Activated gamma-delta T cell treated with anti-CD3 and anti-CD28 coated beads, Interleukin-2, amount 50 U/mL, for 16 hours (primary cell): ENCODE measurements around the gene SATB2.

Source experiments
- DNase-seq: peaks from one replicate; pipeline ENCODE4 v3.0.0-alpha.2; 2020; ENCODE audit warnings: low read depth

SATB2 gene

DNA sequence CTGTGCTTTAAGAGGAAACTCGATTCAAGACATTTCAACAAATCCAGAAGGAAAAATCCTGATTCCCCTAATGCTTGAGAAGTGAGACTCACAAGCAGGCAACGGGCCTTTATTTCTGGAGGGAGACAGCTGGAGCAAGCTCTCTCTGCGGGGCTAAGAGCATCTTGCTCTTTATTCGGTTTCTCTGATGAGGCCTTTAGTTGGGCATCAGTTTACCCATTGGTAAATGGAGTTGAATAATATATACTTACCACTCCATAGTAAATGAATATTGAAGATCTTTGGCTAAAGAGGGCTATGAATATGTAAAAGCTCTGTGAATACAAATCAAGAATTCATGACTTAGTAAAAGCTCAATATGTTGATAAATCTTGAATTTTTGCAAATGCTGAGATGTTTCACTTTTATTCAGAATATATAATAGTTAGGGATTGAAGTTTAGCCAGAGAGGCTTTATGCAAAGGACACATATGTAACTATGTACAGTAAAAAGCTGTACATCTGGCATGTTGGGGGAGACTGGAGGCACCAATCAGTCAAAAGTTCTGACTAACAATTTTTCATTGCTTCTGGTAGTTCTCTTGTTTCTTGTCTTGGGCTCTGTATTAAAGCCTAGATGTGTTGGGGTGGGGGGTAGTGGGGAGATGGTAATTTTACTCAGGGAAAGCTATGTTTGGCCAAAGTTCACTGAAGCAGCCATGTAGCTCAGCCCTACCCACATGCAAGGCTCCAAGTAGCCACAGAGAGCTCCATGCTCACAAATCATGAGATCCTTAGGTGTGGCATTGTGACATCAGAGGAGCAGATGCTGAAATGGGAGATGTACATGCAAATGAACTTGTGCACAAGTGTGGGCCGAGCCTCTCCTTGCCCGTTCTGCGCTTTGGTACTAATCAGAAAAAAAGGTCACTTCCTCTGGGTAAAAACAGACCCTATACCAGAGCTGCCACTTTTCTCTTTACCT lies 200.2 kb downstream of the SATB2 start:
- DNase-seq = no peak

GRCh38 chr2:199230091-199230490 lies 227.6 kb downstream of the SATB2 start:
- no peak for DNase-seq

DNA sequence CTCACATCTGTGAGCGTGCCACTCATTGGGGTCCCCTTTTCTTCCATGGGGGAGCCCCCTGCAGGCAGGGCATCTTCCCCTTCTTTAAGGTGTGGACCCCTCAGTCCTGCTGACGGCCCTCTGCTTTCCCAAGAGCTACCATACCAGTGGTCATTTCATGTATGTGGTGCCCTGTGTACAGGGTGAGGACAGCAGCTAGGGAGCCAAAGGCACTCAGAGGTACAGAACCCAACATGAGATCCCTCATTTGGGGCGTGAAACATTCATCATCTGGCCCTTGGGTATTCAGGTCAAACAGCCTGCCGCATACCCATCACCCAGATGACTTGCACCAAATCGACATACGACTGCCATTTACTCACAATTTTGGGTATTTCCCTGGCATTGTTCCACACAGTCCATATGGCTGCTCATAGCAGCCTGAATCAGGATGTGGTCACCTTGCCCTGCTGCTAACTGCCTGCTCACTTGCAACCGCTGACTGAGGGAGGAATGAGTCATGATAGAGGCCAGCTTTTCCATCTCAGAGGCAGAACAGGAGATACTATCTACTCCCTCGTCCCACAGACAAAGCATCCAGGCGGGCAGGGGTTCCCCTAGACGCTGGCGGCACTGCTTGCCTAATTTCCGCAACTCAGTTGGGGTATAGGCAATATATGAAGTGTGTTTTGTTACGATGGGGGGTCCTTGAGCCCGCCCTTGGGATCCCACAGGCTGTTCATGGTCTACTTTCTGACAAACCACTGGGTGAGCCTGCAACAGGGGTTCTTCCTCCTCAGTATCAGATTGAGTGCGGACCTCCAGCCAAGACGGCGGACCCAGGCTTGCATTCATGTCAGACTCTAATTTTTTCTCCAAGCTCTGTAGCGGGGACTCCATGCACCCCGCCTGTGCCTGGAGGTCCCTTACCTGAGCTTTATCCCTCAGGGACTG lies 228.6 kb downstream of the SATB2 start:
- DNase-seq = no peak

- no peak for DNase-seq
These were observed 233.9 kb downstream of the SATB2 start for GRCh38 chr2:199223791-199224190.

GRCh38 chr2:199220920-199221319 lies 236.8 kb downstream of the SATB2 start:
- no peak for DNase-seq

DNA sequence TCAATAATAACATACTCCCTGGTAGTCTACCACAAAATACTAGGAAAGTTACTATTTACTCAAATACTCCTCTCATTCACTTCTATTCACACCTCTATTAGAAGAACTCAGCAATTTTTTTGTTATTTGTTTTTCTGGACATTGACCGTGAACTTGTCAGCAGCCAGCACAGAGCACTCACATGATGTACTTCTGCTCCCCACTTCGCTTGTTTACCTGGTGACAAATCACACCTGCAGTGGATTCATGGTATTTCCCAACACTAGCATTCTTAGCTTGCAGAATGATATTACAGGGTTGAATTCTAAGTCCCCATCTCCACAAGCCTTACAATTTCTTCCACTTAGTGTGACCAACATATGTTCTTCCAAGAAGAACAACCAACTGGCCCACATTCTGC lies 238.2 kb downstream of the SATB2 start:
- no peak for DNase-seq
